Measurements from ENCODE around the gene STUB1.
"Not testable (repeated sequence)": the region's sequence is repeated elsewhere in the genome, so short reads cannot be mapped to it uniquely, and the experiment has no call there.

DNA sequence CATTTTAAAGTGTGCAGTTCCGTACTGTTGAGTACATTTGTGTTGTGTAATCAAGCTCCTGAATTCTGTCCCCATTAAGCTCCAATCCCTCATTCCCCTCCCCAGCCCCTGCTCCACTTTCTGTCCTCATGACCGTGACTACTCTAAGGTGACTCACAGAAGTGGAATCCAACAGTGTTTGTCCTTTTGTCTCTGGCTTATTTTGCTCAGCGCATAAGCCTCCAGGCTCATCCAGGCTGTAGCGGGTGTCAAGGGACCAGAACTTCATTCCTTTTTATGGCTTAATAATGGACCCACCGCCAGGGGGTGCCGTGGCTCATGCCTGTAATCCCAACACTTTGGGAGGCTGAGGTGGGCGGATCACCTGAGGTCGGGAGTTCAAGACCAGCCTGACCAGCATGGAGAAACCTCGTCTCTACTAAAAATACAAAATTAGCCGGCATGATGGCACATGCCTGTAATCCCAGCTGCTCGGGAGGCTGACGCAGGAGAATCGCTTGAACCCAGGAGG lies 32.6 kb downstream of the STUB1 start:
- not testable (repeated sequence) for TF ChIP-seq POLR2A, TAF1, POLR2AphosphoS5 (IDR thresholded peaks at IDR 0.05; ENCODE audit: low read depth, low read length)
